GM12892 (cell line): ENCODE measurements around the gene SORCS2.

Source experiments
- POLR2A ChIP-seq: IDR thresholded peaks from 2 replicates; pipeline ENCODE4 v1.6.1; 2011; ENCODE audit warnings: low read depth, low read length, control low read depth
- POLR2AphosphoS5 ChIP-seq: IDR thresholded peaks from 2 replicates; pipeline ENCODE4 v1.6.1; 2011; ENCODE audit warnings: low read depth, low read length, control low read depth

- TF ChIP-seq POLR2A (no peak), POLR2AphosphoS5 (no peak)
Measured at GRCh38 chr4:7638489-7638888, 446.2 kb downstream of the SORCS2 start.
